Hepatic stellate cell (primary cell): Measurements from ENCODE around the gene ERCC1.
"Not testable (repeated sequence)": the region's sequence is repeated elsewhere in the genome, so short reads cannot be mapped to it uniquely, and the experiment has no call there.

Experiments
- DNase-seq: peaks from one replicate; pipeline ENCODE4 v3.0.0; 2011; ENCODE audit warnings: low spot score

ERCC1 gene

GRCh38 chr19:45455707-45456499 lies 32.2 kb upstream of the ERCC1 start:
- DNase-seq = peak; percentile 95

DNA sequence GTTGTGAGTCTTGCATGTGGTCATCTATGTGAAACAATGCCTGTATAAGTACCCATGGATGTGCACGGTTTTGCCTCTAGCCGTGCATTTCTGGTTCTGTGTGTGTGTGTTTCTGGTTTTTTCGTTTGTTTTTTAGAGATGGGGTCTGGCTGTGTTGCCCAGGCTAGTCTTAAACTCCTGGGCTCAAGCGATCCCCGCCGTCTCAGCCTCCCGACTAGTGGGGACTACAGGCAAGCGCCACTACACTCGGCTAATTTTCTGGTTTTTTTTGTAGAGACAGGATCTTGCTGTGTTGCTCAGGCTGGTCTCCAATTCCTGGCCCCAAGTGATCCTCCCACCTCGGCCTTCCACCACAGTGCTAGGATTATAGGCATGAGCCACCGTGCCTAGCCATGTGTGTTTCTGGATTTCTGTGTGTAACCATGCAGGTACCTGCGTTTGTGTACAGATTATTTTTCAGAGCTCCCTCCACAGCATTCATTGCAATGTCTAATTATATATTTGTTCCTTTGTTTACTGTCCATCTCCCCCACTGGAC lies 28.2 kb upstream of the ERCC1 start:
- DNase-seq = no peak

DNA sequence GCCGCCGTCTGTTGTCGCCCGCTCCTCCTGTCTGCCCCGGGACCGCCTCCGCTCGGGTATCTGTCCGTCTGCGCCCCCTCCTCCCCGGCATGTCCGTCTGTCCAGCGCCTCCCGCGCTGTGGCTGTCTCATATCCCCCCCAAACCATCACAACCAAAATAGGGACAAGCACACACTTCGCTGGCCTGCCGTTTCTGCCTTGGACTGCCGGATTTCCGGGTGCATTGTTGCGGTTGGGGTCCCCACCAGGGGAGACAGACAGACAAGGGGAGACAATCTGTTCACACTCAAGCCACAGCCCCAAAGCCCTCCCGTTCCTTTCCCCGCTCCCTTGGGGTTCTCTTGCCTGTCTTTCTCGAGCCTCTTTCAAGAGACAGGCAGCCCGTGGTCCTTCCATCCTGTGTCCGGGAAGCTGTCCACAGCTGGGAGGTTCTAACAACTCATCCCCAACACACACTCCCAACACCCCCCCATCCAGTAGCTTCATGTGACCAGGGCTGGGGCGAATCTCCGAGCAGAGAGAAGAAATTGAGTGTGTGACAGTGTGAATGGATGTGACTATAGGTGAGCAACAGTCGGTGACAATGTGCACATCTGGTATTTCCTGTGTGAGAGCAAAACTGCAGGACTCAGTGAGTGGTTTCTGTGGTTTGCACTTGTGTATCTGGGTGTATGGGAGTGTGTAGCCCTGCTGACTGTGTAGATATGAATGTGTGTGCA lies 27.6 kb upstream of the ERCC1 start:
- DNase-seq = no peak

DNA sequence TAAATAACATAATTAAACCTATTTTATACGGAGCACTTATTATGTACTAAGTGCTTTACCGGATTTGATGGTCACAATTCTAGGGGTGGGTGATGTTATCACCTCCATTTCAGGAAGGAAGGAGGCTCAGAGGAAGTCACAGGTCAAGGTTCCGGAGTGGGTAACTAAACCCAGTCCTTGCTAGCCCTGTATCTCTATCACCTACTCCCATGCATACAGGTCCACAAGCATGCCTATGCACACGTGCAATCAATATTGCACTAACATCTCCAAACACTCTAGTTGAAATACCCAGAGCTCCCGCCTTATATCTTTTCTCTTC lies 26.3 kb upstream of the ERCC1 start:
- no peak for DNase-seq

DNA sequence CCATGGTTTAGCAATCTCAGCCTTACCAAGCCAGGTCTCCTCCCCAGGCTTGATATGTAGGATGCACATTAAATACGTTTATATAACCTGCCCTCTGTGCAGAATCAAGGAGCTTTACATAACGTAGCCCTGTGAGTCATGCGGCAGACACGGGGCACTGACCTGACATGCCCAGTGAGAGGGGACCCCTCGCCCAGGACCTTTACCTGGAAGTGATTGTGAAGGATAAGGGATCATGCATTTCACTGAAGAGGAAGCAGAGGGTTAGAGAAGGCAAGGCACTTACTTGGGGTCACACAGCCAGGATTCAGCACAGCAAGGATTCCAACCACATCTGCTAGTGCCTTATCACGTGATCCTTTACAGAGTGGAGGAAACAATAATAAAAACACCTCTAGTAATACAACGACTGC lies 25.2 kb upstream of the ERCC1 start:
- no peak for DNase-seq

DNA sequence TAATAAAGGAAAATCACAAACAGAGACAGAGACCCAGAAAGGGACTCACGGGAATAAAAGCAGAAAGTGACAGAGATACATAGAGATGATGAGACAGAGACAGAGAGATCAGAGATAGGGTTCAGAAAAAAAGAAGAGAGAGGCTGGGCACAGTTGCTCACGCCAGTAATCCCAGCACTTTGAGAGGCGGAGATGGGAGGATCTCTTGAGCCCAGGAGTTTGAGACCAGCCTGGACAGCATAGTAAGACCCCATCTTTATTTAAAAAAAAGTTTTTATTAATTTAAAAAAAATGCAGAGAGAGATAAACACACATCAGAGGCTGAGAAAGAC lies 24.7 kb upstream of the ERCC1 start:
- DNase-seq = no peak

- DNase-seq = no peak
Measured at GRCh38 chr19:45446944-45447343, 23.2 kb upstream of the ERCC1 start.

GRCh38 chr19:45446295-45446694 lies 22.6 kb upstream of the ERCC1 start:
- DNase-seq = no peak

DNA sequence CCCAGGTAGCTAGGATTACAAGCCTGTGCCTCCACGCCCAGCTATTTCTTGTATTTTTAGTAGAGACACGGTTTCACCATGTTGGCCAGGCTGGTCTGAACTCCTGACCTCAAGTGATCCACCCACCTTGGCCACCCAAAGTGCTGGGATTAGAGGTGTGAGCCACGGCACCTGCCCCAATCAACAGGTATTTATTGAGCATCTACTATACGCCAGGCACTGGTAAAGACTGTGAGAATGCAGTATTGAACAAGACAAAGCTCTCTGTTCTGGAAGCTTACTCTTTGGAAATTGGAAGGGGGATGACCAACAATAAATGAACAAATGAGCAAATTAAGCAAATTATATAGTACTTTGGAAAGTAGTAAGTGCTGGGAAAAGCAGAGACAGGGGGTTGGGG lies 21.4 kb upstream of the ERCC1 start:
- no peak for DNase-seq

GRCh38 chr19:45444318-45445041 lies 20.8 kb upstream of the ERCC1 start:
- DNase-seq = peak; percentile 89

DNA sequence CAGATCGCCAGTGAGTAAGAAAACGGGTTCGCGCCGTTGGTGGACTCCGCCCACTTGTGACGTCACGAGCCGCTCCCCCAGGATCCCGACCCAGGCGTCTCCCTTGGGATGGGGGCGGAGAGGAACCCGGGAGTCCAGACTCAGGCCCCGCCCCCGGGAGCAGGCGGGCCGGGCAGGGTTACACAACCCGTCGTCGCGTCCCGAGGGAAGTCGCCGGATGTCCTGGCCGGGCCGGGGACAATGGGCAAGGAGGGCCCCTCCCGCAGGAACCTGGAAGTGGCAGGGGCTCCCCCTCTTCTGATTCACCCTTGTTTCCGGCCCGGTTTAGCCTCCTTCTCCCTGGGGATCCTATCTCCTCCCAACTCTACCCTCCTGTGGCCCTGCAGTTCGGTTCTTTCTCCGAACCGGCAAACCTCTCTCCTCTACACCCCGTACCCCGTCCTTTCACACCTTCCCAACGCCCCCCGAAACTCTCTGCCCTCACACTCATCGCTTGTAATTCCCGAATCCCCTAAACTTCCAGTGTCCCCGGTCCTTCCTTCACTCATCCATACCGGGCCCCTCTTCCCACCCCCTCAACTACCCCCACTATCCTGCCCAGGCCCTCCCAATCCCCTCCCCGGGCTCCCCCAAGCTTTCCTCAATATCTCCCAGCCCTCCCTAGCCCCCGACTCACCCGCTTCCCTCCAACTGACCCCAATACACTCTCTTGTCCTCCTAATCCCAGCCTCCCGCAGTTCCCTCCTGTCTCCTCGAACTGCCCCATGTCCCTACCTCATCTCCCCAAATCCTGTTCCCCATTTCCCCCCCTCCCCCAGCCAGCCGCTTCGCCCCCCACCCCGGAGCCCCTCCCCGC lies 20.0 kb upstream of the ERCC1 start:
- peak; percentile 96 for DNase-seq

- no peak for DNase-seq
Measured at GRCh38 chr19:45442778-45443461, 19.2 kb upstream of the ERCC1 start.

DNA sequence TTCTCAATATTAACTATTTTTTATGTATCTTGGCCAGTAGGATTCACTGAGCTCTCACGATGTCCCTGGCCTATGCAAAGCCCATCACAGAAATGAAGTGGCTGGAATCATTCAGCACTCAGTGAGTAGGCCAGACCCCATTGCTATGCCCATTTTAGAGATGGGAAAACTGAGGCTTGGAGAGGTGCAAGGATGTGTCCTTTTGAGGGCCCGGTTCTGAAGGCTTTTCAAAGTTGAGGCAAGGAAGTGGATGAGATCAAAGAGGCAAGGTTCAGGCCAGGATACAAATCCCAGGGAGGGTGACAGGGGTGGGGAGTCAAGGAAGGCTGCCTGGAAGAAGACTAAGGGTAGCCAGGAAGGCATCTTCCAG lies 18.7 kb upstream of the ERCC1 start:
- no peak for DNase-seq

GRCh38 chr19:45440873-45441654 lies 17.3 kb upstream of the ERCC1 start:
- peak; percentile 66 for DNase-seq

GRCh38 chr19:45440259-45440638 lies 16.5 kb upstream of the ERCC1 start:
- DNase-seq = no peak

GRCh38 chr19:45439569-45440258 lies 16.0 kb upstream of the ERCC1 start:
- peak; percentile 86 for DNase-seq

DNA sequence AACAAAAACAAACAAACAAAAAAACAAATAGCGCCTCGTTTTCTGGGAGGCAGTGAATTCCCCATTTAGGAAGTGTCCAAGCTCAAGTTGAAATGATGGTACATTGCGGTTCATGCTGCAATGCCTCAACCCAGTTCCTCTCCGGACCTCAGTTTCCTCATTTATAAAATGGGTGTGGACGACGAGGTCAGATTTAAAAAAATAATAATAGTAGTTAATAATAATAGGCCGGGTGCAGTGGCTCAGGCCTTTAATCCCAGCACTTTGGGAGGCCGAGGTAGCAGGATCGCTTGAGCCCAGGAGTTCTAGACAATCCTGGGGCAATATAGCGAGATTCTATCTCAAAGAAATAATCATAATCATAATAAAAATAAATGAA lies 15.5 kb upstream of the ERCC1 start:
- DNase-seq = no peak

DNA sequence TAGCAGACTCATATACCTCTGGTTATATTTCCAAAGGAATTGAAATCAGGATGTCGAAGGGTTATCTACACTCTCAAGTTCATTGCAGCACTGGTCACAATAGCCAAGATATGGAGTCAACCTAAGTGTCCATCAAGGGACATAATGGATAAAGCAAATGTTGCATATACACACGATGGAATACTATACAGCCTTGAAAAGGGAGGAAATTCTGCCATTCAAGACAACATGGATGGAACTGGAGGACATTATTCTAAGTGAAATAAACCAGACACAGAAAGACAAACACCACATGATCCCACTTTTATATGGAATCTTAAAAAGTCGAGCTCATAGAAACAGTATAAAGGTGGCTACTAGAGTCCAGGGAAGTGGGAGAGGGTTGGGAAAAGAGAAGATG lies 13.6 kb upstream of the ERCC1 start:
- DNase-seq = no peak

DNA sequence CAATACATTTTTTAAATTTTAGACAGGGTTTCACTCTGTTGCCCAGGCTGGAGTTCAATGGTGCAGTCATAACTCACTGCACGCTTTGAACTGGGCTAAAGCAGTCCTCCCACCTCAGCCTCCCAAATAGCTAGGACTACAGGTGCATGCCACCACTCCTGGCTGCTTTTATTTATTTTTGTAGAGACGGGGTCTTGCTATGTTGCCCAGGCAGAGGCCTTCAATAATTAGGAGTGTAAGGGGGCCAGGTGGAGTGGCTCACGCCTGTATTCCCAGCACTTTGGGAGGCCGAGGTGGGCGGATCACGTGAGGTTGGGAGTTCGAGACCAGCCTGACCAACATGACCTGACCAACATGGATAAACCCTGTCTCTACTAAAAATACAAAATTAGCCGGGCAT lies 8.8 kb upstream of the ERCC1 start:
- DNase-seq = not testable (repeated sequence)

- not testable (repeated sequence) for DNase-seq
Measured at GRCh38 chr19:45431008-45431407, 7.3 kb upstream of the ERCC1 start.
